ENCODE measurements around the gene MED16. TPM values are rescaled to one million over a fixed set of nuclear protein-coding genes. Genes with fewer than 3 reads are reported as not detected.
A peak's percentile ranks its signal among the peaks of the same experiment; 100 is the strongest.

The MED16 gene
- total and polyA plus RNA-seq, 12 donors = 5.3 to 139 (median 62.6) TPM

DNA sequence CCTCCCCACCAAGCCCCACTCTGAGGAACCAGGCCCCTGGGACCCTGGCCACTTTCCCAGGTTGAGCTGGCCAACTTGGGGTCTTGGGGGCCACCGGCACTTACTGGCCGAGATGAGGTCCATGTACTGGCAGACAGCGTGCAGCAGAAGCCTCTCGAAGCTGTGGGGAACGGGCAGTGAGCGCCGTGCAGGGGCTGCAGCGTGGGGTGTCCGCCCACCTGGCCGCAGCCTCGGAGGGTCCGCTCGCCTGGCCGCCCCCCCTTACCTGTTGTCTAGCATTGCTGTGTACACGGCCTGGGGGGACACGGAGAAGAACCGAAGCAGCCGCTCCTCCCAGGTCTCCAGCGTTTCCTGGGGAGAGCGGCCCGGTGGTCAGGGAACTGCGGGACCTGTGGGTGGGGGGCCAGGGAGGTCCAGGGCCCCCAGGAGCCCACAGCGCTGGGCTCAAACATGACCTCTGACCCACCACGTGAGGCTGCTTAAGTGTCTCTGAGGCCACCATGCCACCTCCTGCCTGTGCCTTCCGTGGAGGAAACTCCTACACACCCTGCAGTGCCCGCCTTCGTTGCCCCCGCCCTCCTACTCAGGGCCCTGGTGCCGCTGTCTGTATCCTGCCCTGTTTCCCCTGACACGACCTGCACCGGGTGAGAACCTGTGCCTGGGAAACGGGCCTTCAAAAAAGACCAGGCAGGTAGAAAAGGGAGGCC is 6.5 kb upstream of the MED16 start:
- DNase-seq = no peak
- no peak for TF ChIP-seq POLR2A (IDR thresholded peaks at IDR 0.05)
- TF ChIP-seq CTCF (IDR thresholded peaks at IDR 0.05) = no peak
- H3K27me3 ChIP-seq = no peaks in the 10 kb centered on the region
- no peak overlapping the region for H3K27ac ChIP-seq
- no peak overlapping the region for H3K4me3 ChIP-seq
- intact Hi-C loops (cut with DNase I) = no loop called here
- no peaks in the 10 kb centered on the region for H3K9me3 ChIP-seq (replicated peaks in 1 of 3)
- WGBS, 4 donors = 88 to 92% (median 91%) methylated on average over 9 to 32 of the region's 32 CpGs
- peaks cover 0 to 3% of the 10 kb centered on the region in 2 donors for H3K36me3 ChIP-seq (replicated peaks in 1 of 2)
- H3K4me1 ChIP-seq (replicated peaks in 1 of 2) = peaks cover 3 to 6% of the 10 kb centered on the region in 2 donors

- intact Hi-C loops (cut with DNase I) = no loop called here
- 79 to 86% (median 82%) methylated on average over 9 to 20 of the region's 20 CpGs for WGBS, 4 donors
- TF ChIP-seq POLR2A (IDR thresholded peaks at IDR 0.05) (no peak), CTCF (IDR thresholded peaks at IDR 0.05) (no peak)
- Histone ChIP-seq H3K27ac (no peak overlapping the region), H3K4me1 (replicated peaks in 1 of 2) (peaks cover 3 to 8% of the 10 kb centered on the region in 2 donors), H3K4me3 (no peak overlapping the region), H3K36me3 (replicated peaks in 1 of 2) (peaks cover 0 to 3% of the 10 kb centered on the region in 2 donors), H3K9me3 (replicated peaks in 1 of 3) (no peaks in the 10 kb centered on the region), H3K27me3 (no peaks in the 10 kb centered on the region)
- peak in 1 of 7 donors; percentile 78 for DNase-seq
Measured at GRCh38 chr19:898663-899062, 5.7 kb upstream of the MED16 start.

DNA sequence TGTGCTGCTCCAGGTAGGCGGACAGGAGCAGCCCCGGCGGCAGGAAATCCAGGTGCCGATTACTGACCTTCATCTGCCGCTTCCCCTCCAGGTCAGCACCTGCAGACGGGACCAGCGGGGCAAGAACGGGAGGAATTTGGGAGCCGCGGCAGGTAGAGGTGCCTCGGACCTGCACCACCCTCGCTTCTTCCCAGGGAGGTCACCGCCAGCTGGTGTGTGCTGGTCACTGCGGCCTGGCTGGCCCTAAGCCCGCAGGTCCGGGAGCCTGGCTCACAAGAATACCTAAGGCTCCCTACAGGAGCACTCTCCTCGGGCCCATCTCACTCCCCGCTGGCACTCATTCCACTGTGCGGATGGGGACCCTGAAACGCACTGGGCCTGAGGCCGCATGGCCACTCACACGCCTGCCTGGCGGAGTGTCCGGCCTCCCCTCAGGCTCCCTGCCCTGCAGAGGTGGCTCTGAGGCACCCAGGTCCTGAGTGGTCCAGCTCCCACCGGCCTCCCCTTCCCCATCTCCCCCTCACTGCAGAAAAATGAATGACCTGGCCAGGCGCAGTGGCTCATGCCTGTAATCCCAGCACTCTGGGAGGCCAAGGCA is 4.6 kb upstream of the MED16 start:
- no peak for DNase-seq
- H3K4me1 ChIP-seq (replicated peaks in 1 of 2) = peaks cover 0 to 7% of the 10 kb centered on the region in 2 donors
- H3K36me3 ChIP-seq (replicated peaks in 1 of 2) = peaks cover 0 to 3% of the 10 kb centered on the region in 2 donors
- no peaks in the 10 kb centered on the region for H3K27me3 ChIP-seq
- no peak overlapping the region for H3K4me3 ChIP-seq
- no peaks in the 10 kb centered on the region for H3K9me3 ChIP-seq (replicated peaks in 1 of 3)
- WGBS, 4 donors = 92 to 94% (median 93%) methylated on average over 12 to 26 of the region's 26 CpGs
- intact Hi-C loops (cut with DNase I) = no loop called here
- TF ChIP-seq POLR2A (IDR thresholded peaks at IDR 0.05) = no peak
- TF ChIP-seq CTCF (IDR thresholded peaks at IDR 0.05) = no peak
- no peak overlapping the region for H3K27ac ChIP-seq

DNA sequence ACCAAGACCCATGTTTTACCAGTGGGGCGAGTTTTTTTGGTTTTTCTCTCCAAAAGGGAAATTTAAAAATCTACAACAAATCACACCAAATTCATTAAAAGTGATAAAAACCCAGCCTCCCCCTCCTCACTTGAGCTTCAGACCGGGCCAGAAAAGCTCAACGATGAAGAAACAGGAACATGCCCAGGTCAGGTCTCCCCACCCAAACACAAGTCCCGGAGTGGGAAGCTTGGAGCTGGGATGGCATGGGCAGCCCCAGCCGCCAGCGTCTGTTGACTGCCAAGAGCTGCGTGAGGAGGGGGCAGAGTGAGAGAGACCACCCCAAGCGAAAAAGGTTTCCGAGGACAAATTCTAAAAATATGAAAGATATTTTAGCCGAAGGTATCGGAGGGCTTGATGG is 4.0 kb upstream of the MED16 start:
- no peak overlapping the region for H3K27ac ChIP-seq
- 91 to 93% (median 92%) methylated on average over 11 of the region's 11 CpGs for WGBS, 4 donors
- peaks cover 5 to 6% of the 10 kb centered on the region in 2 donors for H3K4me1 ChIP-seq (replicated peaks in 1 of 2)
- no peak overlapping the region for H3K4me3 ChIP-seq
- peaks cover 0 to 3% of the 10 kb centered on the region in 2 donors for H3K36me3 ChIP-seq (replicated peaks in 1 of 2)
- no peaks in the 10 kb centered on the region for H3K27me3 ChIP-seq
- no peaks in the 10 kb centered on the region for H3K9me3 ChIP-seq (replicated peaks in 1 of 3)
- no peak for DNase-seq
- TF ChIP-seq POLR2A (IDR thresholded peaks at IDR 0.05) (no peak), CTCF (IDR thresholded peaks at IDR 0.05) (no peak)
- intact Hi-C loops (cut with DNase I) = no loop called here

Data from adrenal gland (tissue), 12 donors.